HepG2 (cell line): ENCODE results near the gene ACTA2. TPM values are rescaled to one million over a fixed set of nuclear protein-coding genes. Genes with fewer than 3 reads are reported as not detected.

ENCODE experiments used
- ATAC-seq: fragments of 200-7000 bp; cut with Tn5 transposase; 3 replicates; pipeline ENCODE4 v1.9.1; 2020; ENCODE audit warnings: mild to moderate bottlenecking, moderate library complexity
- BruUV-seq: library from RNA; stranded (reverse); fragments of 400-500 nt; replicated peaks from 2 replicates; lab custom pipeline; 2021; lab: Mats Ljungman, UMichigan
- CTCF ChIA-PET: fragments of 300-600 bp; formaldehyde crosslinking; extraction: SDS; loops from one replicate; lab custom pipeline; 2021; ENCODE audit warnings: low total read pairs, inconsistent platforms, low intra/inter-chr PET ratio; lab: Yijun Ruan, JAX
- POLR2A ChIA-PET: fragments of 350-600 bp; sonication (Branson Sonifier 250); formaldehyde crosslinking; loops from one replicate; lab custom pipeline; 2020; ENCODE audit warnings: antibody characterized with exemption, inconsistent platforms; lab: Yijun Ruan, JAX
- DNase-seq: peaks from one replicate; pipeline ENCODE4 v3.0.0-alpha.2; 2015; ENCODE audit warnings: low spot score
- FAIRE-seq: peaks from 3 replicates; lab custom pipeline; 2011; peaks lifted over from hg19 to GRCh38; lab: Jason Lieb, UNC
- H2AFZ ChIP-seq: one replicate; pipeline ENCODE4 v1.6.1; 2011; ENCODE audit warnings: low read length, inconsistent platforms
- H3K27ac ChIP-seq: fragments of 300-600 bp; 3 replicates; pipeline ENCODE4 v1.8.0; 2011; ENCODE audit warnings: mixed run types, mild to moderate bottlenecking, mixed read lengths, low read length, inconsistent platforms; ENCODE audit not compliant: insufficient read depth; ENCODE audit errors: extremely low read length
- H3K27me3 ChIP-seq, 2 experiments: fragments of 200-600 bp in 1 of 2; 2 replicates in 1 of 2; 3 replicates in 1 of 2; pipeline versions ENCODE4 v1.6.0 to v1.8.0; 2011; ENCODE audit warnings: low read length in 2 of 2, mild to moderate bottlenecking in 2 of 2, moderate library complexity in 2 of 2, inconsistent platforms in 1 of 2; ENCODE audit not compliant: insufficient read depth in 2 of 2, control insufficient read depth in 1 of 2
- H3K36me3 ChIP-seq, 2 experiments: fragments of 200-600 bp in 1 of 2; replicated peaks in 1 of 2; 2 replicates in 1 of 2; 3 replicates in 1 of 2; pipeline versions ENCODE4 v1.5.1 to v1.8.0; 2011; ENCODE audit warnings: low read length in 2 of 2, inconsistent platforms in 1 of 2; ENCODE audit not compliant: insufficient read depth in 2 of 2, control insufficient read depth in 1 of 2
- H3K4me1 ChIP-seq: 2 replicates; pipeline ENCODE4 v1.5.1; 2012; ENCODE audit warnings: low read length, inconsistent platforms; ENCODE audit not compliant: insufficient read depth
- H3K4me2 ChIP-seq: 2 replicates; pipeline ENCODE4 v1.6.0; 2011; ENCODE audit warnings: low read depth, low read length, inconsistent platforms
- H3K4me3 ChIP-seq, 3 experiments: fragments of 200-600 bp in 1 of 3; sonication (generic), shearing (Covaris generic) in 1 of 3; replicated peaks in 1 of 3; 2 replicates each; pipeline ENCODE4 v1.5.1; 2011 to 2016; ENCODE audit warnings: low read length in 3 of 3, inconsistent platforms in 2 of 3, low read depth in 2 of 3, mild to moderate bottlenecking in 2 of 3, control low read depth in 1 of 3, mixed read lengths in 1 of 3; ENCODE audit not compliant: insufficient read depth in 1 of 3
- H3K79me2 ChIP-seq: one replicate; pipeline ENCODE4 v1.6.1; 2011; ENCODE audit warnings: low read length, inconsistent platforms; ENCODE audit not compliant: insufficient read depth
- H3K9ac ChIP-seq: 2 replicates; pipeline ENCODE4 v1.6.0; 2011; ENCODE audit warnings: mild to moderate bottlenecking, low read depth, low read length, inconsistent platforms; ENCODE audit not compliant: insufficient read depth
- H3K9me3 ChIP-seq: 2 replicates; pipeline ENCODE4 v1.5.1; 2012; ENCODE audit warnings: mild to moderate bottlenecking, low read length
- H4K20me1 ChIP-seq: 2 replicates; pipeline ENCODE4 v1.6.0; 2011; ENCODE audit warnings: inconsistent platforms, mild to moderate bottlenecking, low read length, moderate library complexity; ENCODE audit not compliant: insufficient read depth
- HOXA3 ChIP-seq: sonication (generic); formaldehyde crosslinking; IDR thresholded peaks from 2 replicates; pipeline ENCODE4 v1.5.0; 2020; ENCODE audit warnings: missing genetic modification reagents
- MAFG ChIP-seq: sonication (generic); formaldehyde crosslinking; IDR thresholded peaks from 2 replicates; pipeline ENCODE4 v1.5.1; 2020; ENCODE audit warnings: mild to moderate bottlenecking, missing genetic modification reagents
- YY1 ChIP-seq: IDR thresholded peaks from 2 replicates; pipeline ENCODE4 v1.6.1; 2011; ENCODE audit warnings: low read length, low read depth, moderate library complexity, mild to moderate bottlenecking; ENCODE audit not compliant: insufficient read depth, insufficient replicate concordance
- ZFP62 ChIP-seq: sonication (generic); formaldehyde crosslinking; IDR thresholded peaks from 2 replicates; pipeline ENCODE4 v1.4.0; 2020; ENCODE audit warnings: missing genetic modification reagents
- ZFY ChIP-seq: sonication (generic); formaldehyde crosslinking; IDR thresholded peaks from 2 replicates; pipeline ENCODE4 v1.4.0; 2020; ENCODE audit warnings: missing genetic modification reagents
- ZKSCAN8 ChIP-seq: IDR thresholded peaks from 2 replicates; pipeline ENCODE4 v1.6.1; 2016; ENCODE audit warnings: borderline replicate concordance, missing genetic modification reagents, missing compliant biosample characterization
- ZNF329 ChIP-seq: sonication (generic); formaldehyde crosslinking; IDR thresholded peaks from 2 replicates; pipeline ENCODE4 v1.9.0; 2021; ENCODE audit warnings: low read depth, mild to moderate bottlenecking, missing genetic modification reagents
- ZNF430 ChIP-seq: sonication (generic); formaldehyde crosslinking; IDR thresholded peaks from 2 replicates; pipeline ENCODE4 v1.9.0; 2021; ENCODE audit warnings: mild to moderate bottlenecking, missing genetic modification reagents
- ZNF552 ChIP-seq: sonication (generic); formaldehyde crosslinking; IDR thresholded peaks from 2 replicates; pipeline ENCODE4 v1.9.0; 2022; ENCODE audit warnings: missing genetic modification reagents, mild to moderate bottlenecking, borderline replicate concordance
- WGBS: methylation state at CpG from one replicate; pipeline ENCODE4 v1.1.6; 2017; ENCODE audit warnings: low lambda C conversion rate; 5-methylcytosine and 5-hydroxymethylcytosine counted together
- in situ Hi-C: cut with HindIII; loops from 2 replicates; pipeline ENCODE4 v1.10.0; 2017; ENCODE audit warnings: low pct_unique_long_range_greater_than_20kb; ENCODE audit not compliant: extremely low pct_ligation_motif_present
- intact Hi-C: fragments of 100-400 bp; cut with micrococcal nuclease; formaldehyde crosslinking; loops from one replicate; pipeline ENCODE4 v1.10.0; 2022; ENCODE audit not compliant: unreplicated experiment
- polyA plus RNA-seq, 8 experiments: library from polyadenylated mRNA; depleted of rRNA in 3 of 8; stranded (reverse) in 7 of 8; unstranded in 1 of 8; fragments of >200 nt; fragmentation: Illumina TruSeq in 4 of 8; extraction: Trizol in 4 of 8; gene quantifications; 2 replicates each; pipeline versions ENCODE4 v1.2.1 to v1.2.3, GENCODE V29; 2011 to 2016; ENCODE audit warnings: low read depth in 4 of 8, missing spikeins in 1 of 8, mixed read lengths in 1 of 8; ENCODE audit not compliant: insufficient read depth in 1 of 8
- total RNA-seq, 5 experiments: library from RNA; depleted of rRNA; stranded (reverse); fragments of >200 nt; fragmentation: Illumina TruSeq; extraction: Trizol; gene quantifications; 2 replicates each; pipeline ENCODE4 v1.2.3, GENCODE V29; 2016; ENCODE audit warnings: low read depth in 1 of 5
- TF ChIP-seq, protein P1 (sequence below): sonication (generic); formaldehyde crosslinking; IDR thresholded peaks from 2 replicates; pipeline ENCODE4 v1.4.0; 2020; ENCODE audit warnings: mild to moderate bottlenecking, missing genetic modification reagents
- TF ChIP-seq, protein P2 (sequence below): sonication (generic); formaldehyde crosslinking; IDR thresholded peaks from 2 replicates; pipeline ENCODE4 v1.4.0; 2020; ENCODE audit warnings: missing genetic modification reagents

The ACTA2 gene
- total and polyA plus RNA-seq, 2 of the 13 experiments (the other 11 are each of a cell fraction or from before 2014, with no cell fraction given), result 21.8 to 59.9 TPM

DNA sequence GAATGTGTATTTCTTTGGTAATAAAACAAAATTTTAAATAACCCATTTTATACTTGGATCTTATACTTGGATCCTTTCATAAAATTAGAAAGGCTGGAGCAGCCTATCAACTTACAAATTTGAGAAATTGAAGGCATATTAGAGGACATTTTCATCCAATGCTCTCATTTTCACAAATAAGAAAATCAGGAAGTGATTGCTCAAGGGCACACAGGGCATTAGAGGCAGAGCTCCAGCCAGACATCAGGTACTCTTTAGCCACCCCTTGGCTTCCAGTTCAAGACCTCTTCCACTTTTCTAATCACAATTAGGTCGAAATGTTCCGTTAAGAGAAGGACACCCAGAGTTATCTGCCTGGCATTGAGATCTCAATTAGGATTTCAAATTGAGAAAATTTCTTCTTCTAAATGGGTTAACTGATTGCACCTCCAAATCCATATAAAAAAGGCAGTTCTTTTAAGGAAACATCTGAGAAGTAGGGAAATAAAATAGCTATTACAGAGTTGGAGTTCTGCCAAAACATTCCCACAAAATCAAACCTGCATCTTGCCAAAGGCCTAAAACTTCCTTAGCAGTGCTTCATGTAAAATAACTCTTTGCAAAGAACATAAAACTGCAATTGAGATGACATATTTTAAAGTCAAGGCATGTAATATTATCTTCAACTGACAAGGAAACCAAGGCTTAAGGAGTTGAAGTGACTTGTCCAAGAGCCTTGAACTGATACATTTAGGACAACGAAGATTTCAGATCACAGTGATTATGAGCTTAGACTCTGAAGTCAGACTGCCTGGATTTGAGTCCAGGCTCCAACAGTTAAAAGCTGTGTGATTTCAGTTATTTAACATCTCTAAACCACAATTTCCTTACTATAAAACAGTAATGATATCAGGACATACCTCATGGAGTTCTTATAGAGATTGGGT lies 2.4 kb downstream of the ACTA2 start (continued):
- TF ChIP-seq, protein P1, sequence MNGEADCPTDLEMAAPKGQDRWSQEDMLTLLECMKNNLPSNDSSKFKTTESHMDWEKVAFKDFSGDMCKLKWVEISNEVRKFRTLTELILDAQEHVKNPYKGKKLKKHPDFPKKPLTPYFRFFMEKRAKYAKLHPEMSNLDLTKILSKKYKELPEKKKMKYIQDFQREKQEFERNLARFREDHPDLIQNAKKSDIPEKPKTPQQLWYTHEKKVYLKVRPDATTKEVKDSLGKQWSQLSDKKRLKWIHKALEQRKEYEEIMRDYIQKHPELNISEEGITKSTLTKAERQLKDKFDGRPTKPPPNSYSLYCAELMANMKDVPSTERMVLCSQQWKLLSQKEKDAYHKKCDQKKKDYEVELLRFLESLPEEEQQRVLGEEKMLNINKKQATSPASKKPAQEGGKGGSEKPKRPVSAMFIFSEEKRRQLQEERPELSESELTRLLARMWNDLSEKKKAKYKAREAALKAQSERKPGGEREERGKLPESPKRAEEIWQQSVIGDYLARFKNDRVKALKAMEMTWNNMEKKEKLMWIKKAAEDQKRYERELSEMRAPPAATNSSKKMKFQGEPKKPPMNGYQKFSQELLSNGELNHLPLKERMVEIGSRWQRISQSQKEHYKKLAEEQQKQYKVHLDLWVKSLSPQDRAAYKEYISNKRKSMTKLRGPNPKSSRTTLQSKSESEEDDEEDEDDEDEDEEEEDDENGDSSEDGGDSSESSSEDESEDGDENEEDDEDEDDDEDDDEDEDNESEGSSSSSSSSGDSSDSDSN, result no peak
- TF ChIP-seq ZNF329 (CRISPR knock-in tag) (no peak), ZFY (CRISPR knock-in tag) (no peak), ZNF430 (CRISPR knock-in tag) (no peak)
- TF ChIP-seq, protein P2, sequence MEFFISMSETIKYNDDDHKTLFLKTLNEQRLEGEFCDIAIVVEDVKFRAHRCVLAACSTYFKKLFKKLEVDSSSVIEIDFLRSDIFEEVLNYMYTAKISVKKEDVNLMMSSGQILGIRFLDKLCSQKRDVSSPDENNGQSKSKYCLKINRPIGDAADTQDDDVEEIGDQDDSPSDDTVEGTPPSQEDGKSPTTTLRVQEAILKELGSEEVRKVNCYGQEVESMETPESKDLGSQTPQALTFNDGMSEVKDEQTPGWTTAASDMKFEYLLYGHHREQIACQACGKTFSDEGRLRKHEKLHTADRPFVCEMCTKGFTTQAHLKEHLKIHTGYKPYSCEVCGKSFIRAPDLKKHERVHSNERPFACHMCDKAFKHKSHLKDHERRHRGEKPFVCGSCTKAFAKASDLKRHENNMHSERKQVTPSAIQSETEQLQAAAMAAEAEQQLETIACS, result no peak

DNA sequence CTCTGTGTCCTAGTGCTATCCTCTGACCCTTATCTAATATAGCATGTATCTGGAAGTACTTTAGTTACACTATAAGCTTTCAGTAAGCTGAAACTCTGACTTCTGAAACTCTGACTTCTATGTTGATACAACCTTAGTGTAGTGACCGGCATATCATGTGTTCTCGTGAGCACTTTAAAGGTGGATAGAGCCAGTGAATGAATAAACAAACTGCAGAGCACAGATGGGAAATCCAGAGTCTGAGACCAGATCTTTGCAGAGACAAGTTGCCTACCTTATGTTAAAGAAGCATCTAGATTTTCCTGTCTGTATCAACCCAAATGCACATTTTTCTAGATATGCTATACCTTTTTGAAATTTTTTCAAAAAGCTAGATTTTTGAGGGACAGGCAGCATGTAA lies 3.5 kb downstream of the ACTA2 start:
- CTCF ChIA-PET, result no interaction called here
- TF ChIP-seq MAFG (CRISPR knock-in tag), result no peak
- TF ChIP-seq ZNF552 (CRISPR knock-in tag), result no peak
- no peak for TF ChIP-seq YY1
- no peak for TF ChIP-seq ZFP62 (CRISPR knock-in tag)
- TF ChIP-seq HOXA3 (CRISPR knock-in tag), result no peak
- TF ChIP-seq ZKSCAN8 (CRISPR knock-in tag), result no peak
- H3K27ac ChIP-seq, result no peak overlapping the region

More for the DNA sequence above, 3.5 kb downstream of the ACTA2 start:
- no peaks in the 10 kb centered on the region for H3K36me3 ChIP-seq
- POLR2A ChIA-PET, result no interaction called here
- ATAC-seq (no peak), DNase-seq (no peak), FAIRE-seq (no peak)
- no peak overlapping the region for H3K9ac ChIP-seq
- no peaks in the 10 kb centered on the region for H3K79me2 ChIP-seq
- in situ Hi-C loops (no loop called here), intact Hi-C loops (no loop called here)
- 91% methylated on average over 2 of the region's 2 CpGs for WGBS
- no peak overlapping the region for H2AFZ ChIP-seq
- no peaks in the 10 kb centered on the region for H3K4me1 ChIP-seq
- H4K20me1 ChIP-seq, result no peaks in the 10 kb centered on the region
- no peaks in the 10 kb centered on the region for H3K27me3 ChIP-seq
- H3K9me3 ChIP-seq, result no peaks in the 10 kb centered on the region
- H3K4me3 ChIP-seq, result no peak overlapping the region
- BruUV-seq, result no TSS peak
- no peak overlapping the region for H3K4me2 ChIP-seq
